GM13976 (cell line): ENCODE measurements around the gene TM7SF2.

ENCODE experiments used
- DNase-seq: peaks from one replicate; pipeline ENCODE4 v3.0.0; 2012; ENCODE audit warnings: low spot score
- in situ Hi-C: fragments of 300-500 bp; cut with MboI; formaldehyde crosslinking; loops from one replicate; pipeline ENCODE4 v1.12.0; 2022; ENCODE audit warnings: low sequenced_read_pairs, mixed read lengths, inconsistent platforms; ENCODE audit not compliant: unreplicated experiment
- TF ChIP-seq, protein P1 (sequence below): IDR thresholded peaks from 2 replicates; pipeline ENCODE4 v1.5.1; 2012; ENCODE audit warnings: borderline replicate concordance, mild to moderate bottlenecking; ENCODE audit not compliant: insufficient read depth; ENCODE audit errors: extremely low read depth, missing control alignments, control extremely low read depth

Gene TM7SF2

DNA sequence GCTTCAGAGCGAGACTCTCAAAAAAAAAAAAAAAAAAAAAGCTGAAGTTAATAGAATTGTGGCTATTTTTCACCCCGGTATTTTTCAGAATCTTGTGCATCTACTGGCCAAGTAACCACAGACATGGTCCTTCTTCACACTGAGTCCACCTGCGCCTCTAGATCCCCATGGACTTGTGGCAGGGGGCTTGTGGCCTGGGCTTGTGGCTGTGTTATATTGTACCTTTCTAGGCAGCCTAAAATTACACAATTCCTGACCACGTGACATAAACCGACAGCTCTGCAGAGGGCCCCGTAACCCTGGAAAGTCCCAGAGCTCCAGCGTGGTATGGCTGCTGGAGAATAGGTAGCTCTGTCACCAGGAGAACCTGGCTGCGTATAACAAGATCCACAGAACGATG lies 42.5 kb upstream of the TM7SF2 start:
- DNase-seq: no peak
- TF ChIP-seq, protein P1, sequence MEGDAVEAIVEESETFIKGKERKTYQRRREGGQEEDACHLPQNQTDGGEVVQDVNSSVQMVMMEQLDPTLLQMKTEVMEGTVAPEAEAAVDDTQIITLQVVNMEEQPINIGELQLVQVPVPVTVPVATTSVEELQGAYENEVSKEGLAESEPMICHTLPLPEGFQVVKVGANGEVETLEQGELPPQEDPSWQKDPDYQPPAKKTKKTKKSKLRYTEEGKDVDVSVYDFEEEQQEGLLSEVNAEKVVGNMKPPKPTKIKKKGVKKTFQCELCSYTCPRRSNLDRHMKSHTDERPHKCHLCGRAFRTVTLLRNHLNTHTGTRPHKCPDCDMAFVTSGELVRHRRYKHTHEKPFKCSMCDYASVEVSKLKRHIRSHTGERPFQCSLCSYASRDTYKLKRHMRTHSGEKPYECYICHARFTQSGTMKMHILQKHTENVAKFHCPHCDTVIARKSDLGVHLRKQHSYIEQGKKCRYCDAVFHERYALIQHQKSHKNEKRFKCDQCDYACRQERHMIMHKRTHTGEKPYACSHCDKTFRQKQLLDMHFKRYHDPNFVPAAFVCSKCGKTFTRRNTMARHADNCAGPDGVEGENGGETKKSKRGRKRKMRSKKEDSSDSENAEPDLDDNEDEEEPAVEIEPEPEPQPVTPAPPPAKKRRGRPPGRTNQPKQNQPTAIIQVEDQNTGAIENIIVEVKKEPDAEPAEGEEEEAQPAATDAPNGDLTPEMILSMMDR: no peak
- in situ Hi-C loops: no loop called here

GRCh38 chr11:65071907-65072630 lies 39.6 kb upstream of the TM7SF2 start:
- TF ChIP-seq, protein P1: no peak
- DNase-seq: peak; percentile 70
- in situ Hi-C loops: no loop called here

GRCh38 chr11:65072631-65072966 lies 39.1 kb upstream of the TM7SF2 start:
- TF ChIP-seq, protein P1: no peak
- no peak for DNase-seq
- in situ Hi-C loops: no loop called here

DNA sequence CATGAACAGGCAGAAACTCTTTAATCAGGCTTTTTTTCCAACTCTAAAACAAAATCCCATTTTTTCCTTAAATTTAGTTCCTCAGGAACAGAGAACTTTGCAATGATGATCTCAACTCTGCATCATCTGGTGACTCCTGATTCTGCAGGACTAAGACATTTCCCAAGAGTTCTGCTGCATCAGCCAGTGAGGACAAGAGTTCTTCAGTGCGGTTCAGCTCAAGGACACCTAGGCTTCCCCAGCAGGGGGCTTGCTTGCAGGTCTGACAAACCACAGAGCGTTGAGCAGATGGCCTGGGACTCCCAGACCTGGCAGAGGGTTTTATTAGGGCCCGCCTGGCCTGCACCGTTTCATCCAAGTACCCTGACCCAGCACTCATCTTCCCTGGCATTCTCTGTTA lies 34.2 kb upstream of the TM7SF2 start:
- TF ChIP-seq, protein P1: no peak

GRCh38 chr11:65078151-65078550 lies 33.5 kb upstream of the TM7SF2 start:
- DNase-seq: peak; percentile 76
- in situ Hi-C loops: no loop called here
- TF ChIP-seq, protein P1: peak; percentile 85

More for the DNA sequence above, 34.2 kb upstream of the TM7SF2 start:
- in situ Hi-C loops: no loop called here
- DNase-seq: no peak

DNA sequence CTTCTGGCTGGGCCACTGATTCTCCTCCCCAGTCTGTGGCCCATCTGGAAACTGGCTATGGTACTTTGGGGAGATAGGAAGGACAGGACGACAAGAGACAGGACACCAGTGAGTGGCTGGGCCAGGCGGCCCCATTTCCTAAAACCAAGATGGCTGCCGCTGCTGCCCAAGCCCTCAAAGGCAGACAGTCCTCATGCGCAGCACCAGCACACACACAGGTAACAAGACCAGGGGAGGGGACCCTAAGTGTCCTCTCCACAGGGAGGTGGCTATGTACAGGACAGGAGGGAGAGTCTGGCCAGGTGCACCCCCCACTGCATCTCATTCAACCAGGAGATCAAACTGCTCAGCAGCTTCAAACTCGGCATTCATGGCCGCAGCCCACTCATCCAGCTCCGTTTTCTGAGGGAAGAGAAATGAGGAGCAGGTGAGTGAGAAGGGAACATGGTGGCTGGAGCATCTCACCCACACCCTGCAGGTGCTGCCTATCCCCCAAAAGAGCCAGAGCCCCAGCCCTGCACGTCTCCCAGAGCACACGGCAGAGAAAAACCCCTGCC lies 32.8 kb upstream of the TM7SF2 start:
- peak; percentile 8 for DNase-seq
- TF ChIP-seq, protein P1: no peak
- in situ Hi-C loops: no loop called here
